Stimulated activated CD4-positive, alpha-beta T cell treated with anti-CD3 and anti-CD28 coated beads, Interleukin-12 subunit alpha, Interleukin-12 subunit beta, amount 100 ng/mL, for 24 hours (primary cell): Measurements from ENCODE around the gene P2RY12.
"Not testable (repeated sequence)": the region's sequence is repeated elsewhere in the genome, so short reads cannot be mapped to it uniquely, and the experiment has no call there.

Experiments used
- DNase-seq, 2 experiments: peaks; one replicate each; pipeline ENCODE4 v3.0.0-alpha.2; 2020; ENCODE audit warnings: low read depth in 2 of 2

P2RY12 gene

DNA sequence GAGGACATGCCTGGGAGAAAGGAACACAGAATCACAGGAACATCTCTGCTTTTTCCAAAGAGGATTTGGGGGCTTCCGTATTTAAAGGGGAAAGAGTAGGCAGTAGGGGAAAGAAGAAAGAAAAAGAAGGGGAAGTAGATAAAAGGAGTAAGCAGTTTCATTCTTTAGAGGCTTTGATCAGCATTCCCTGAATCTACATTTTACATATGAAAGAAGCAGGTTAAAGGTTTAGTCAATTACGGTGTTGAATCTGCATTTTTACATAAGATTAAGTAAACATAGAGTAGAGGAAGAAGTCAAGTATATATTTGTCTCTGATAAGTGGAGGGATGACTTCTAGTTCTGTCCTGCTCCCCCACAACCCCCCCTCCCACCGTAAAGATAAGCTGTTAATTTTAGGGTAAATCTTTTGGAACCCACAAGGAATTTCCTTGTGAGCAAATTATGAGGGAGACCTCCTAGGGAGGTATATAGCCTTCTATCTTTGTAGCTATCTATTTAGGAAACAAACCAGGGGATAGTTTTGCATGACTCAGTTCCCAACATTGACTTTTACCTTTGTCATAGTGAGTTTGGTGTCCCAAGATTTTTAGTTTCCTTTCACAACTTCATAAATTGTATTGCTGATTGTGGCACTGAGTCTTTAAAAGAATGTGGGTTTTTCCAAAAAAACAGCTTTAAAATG lies 8.7 kb upstream of the P2RY12 start:
- no peak for DNase-seq

DNA sequence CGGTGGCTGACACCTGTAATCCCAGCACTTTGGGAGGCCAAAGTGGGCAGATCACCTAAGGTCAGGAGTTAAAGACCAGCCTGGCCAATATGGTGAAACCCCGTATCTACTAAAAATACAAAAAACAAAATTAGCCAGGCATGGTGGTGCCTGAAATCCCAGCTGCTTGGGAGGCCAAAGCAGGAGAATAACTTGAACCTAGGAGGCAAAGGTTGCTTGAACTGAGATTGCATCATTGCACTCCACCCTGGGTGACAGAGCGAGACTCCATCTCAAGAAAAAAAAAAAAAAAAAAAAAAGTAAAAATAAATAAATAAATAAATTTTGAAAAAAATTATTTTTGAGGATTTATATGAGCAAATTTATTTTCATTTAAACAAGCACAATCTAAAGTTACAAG lies 7.6 kb upstream of the P2RY12 start:
- not testable (repeated sequence) for DNase-seq

DNA sequence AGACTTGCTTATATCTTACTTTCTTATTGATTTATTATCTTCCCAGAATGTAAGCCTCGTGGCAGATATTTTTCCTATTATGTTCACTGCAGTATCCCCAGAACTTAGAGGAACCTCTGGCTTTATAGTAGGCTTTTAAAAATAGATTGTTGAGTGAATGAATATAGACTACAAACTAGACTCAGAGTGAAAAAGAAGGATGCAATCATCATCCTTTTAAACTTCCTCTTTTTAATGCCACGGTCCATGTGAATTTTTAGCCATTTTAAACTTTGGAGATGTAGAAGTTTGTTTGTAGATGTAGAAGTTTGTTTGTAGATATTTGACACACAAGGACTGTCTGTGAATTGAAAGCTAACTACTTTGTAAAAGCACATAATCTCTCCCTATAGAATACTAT lies 7.2 kb upstream of the P2RY12 start:
- DNase-seq: no peak

DNA sequence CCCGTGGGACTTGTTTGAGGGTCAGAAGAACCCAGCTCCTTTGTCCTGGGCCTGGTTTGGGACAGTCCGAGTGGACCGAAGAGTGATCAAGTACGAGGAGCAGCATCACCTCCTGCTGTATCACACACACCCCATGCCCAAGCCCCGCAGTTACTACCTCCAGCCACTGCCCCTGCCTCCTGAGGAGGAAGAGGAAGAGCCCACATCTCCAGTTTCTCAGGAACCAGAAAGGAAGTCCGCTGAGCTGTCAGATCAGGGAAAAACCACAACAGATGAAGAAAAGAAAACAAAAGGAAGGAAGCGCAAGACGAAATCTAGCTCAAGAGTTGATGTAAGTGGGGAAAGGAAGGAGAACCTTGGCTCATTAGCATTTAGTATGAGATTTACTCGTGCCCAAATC lies 3.3 kb upstream of the P2RY12 start:
- no peak for DNase-seq

DNA sequence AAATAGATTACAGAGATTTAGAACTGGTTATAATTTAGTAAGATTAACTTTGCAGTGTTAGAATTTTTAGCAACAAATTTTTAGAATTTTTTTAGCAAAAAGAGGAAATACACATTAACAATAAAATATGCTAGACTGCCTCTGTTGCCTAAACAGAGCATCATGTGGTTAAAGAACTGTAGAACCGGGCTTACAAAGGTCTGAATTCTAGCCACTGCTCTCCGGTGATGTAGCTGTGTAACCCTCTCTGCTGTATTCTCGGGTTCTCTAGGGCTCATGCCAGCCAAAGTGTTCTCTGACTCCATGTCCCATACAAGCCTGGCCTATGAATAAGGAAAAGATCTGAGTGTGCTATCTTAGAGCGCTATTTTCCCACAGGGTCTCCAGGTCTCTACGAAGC lies 2.9 kb upstream of the P2RY12 start:
- no peak for DNase-seq

DNA sequence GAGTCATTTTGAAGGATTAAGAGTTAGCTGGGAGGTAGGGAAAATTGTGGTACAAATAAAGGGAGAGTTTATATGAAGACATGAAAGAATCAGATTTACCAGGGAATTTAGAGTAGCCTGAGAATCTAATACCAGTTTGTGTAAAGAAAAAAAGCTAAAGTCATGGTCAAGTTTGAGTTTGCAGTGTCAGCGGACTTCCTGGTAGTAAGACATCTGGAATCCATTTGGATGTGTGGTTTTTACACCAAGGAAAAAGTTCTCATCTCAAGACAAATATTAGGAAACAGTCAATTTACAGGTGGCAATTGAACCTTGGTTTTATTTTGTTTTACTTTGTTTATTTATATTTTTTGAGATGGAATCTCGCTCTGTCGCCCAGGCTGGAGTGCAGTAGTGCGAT lies 1.5 kb upstream of the P2RY12 start:
- no peak for DNase-seq

DNA sequence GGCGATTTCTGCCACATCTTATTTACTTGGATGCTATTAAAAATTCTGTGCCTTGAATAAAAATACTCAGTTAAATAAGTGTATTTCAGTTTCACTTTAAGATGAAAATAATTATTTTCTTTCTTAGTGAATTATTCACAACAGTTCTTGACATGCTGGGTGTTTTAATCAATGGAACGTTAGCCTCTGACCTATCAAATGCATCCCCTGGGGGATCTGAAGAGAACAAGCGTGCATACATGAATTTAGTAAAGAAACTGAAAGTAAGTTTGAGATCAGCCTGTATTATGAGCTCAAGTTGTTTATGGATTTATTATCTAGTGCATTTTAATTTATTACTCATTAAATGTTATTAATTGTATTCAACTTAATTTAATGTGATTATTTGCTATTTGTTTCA lies 597 bp downstream of the P2RY12 start:
- no peak for DNase-seq

DNA sequence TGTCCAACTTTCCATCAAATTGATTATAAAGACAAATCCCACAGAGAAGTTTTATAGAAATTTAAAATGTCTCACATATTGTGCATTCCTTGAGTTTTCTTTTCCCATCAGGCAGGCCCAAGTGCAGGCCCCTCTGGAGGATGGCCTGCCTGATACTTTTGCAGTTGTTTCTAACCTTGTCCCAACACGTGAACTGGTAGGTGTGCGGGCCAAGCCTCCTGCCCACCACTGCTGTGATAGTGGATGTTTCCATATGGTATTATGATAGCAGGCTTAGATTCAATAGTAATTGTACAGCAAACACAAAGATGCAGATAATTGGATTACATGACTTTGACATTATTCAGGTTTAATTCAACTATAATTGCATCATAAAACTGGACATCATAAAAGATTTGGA lies 1.4 kb downstream of the P2RY12 start:
- no peak for DNase-seq

DNA sequence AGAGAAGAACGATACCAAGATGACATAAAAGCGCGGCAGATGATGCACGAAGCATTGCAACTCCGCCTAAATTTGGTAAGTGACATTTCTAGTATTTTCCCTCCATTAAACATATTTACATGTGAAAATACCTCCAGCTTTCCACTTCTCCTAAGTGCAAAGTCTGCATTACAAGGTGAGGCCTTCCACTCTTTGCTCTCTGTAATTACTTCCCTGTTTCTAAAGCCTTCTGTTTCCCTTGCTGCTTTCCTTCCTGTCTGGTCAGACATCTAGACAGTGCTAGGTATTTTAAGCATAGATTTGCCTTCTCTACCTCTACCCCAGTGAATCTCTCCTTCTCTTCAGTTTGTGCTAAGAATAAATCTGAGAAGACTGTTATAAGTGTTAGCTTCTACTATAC lies 1.9 kb downstream of the P2RY12 start:
- no peak for DNase-seq

DNA sequence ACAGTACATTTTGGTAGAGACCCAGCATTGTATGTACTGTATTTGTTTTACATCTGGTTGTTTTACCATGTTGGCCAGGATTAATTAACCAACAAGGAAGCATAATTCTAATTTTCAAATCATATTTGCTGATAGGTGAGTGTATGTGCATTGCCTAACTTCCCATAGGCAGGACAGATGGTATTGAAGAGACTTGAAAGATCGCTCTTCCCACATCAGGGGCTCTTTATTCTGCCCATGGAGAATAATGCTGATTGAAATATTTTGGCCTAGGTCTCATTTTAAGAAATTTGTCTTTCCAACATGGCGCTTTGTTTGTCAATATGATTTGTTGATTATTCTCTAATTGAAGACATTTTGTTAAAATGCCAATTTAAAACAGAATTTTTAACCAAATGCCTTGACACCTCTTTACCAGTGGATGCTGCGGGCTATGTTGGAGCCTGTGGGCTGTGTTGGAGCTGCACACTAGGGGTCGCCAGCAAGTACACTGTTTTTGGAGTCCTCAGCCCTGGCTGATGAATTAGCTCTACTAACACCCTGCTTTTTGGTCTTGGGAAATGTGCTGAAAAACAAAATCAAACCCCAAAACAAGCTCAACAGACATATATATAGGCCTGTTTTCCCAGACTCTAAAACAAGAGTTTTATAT lies 5.3 kb downstream of the P2RY12 start:
- peak in 1 of 2 experiments; percentile 6 for DNase-seq

DNA sequence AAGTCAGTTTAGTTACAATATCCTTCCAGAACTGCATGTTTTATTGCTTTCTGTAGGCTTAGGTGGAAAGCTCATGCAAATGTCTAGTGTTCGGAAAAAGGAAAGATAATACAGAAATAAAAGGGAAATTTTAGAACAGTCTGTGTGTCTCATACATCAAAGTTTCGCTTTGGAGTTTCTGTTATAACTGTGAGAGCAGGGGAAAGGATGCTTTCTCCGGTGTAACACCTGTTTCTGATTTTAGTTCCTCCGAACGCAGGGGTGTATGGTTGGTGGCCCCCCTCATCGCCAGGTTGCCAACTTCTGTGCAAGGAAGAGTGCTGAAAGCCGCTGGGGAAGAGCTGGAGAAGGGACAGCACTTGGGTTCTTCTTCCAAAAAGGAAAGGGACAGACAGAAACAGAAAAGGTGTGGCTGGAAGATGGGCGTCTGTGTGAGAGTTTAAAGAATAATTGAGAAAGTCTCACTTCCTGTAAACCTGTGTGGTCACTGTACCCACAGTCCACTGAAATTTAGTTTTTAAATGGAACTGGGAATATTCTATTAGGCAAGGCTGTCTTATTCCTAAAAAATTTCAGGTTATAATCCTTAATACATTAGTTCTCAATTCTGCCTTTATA lies 6.7 kb downstream of the P2RY12 start:
- no peak for DNase-seq

DNA sequence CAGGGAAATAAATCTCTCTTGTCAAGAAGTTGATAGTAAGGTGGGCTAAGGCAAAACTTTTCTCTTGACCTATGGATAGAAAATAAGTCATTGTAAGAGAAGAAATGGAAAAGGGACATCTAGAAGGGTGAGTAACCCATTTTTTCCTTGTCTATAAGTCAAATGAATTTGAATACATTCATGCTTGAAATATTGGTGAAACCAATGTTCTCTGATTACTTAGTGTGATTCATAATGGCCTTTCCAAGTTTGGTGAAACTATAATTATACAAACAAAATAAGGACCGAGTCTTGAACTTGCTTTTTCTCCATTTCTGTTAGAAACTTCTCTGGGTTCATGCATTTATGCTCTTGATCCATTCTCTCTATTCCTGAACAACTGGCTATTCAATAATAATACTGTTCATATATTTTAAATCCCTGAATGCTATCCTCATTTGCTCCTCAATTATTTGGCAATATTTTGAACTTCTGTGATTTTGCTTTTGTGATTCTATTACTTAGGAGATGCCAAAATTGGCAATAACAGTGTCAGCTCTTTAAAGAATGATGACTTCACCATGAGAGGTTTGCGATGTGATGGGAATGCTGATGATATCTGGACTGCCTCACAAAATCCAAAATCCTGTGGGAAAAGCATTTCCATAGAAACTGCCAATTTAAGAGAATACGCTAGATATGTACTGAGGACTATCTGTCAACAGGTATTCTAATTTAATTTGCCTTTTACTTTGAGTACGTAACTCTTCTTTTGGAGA lies 12.3 kb downstream of the P2RY12 start:
- no peak for DNase-seq

DNA sequence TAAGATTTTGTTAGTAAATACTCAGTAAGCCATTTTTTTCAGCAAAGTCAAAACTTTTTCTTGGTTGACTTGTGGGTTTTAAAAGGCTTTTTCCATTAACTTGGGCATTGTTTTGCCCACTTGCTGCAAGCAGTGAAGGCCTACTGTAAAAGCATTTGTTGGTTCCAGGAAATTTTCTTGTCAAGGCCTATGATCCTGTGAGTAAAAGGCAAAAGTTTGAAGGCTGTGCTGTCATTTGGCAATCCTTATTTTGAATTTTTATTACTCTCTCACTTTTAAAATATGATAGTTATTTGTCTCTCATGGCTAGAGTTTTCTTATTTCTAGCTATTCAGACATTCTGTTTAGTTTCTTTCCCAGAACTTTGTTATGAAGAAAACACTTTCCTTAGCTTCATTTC lies 13.0 kb downstream of the P2RY12 start:
- DNase-seq: no peak

DNA sequence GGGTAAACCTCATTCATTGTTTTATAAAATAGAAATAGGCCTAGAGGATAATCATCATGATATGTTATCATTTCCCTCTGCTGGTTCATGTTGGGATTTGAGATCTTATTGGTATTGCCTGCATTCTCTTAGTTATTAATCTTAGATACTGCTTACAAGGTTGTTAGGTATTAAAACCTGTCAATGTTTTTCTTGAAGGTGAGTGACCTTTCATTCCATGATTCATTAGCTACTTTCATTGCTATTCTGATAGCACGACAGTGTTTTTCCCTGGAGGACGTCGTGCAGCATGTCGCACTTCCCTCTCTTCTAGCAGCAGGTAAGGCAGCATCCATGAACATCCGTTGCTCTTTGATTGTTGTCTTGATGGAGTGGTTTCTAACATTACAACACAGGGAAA lies 17.1 kb downstream of the P2RY12 start:
- DNase-seq: no peak

DNA sequence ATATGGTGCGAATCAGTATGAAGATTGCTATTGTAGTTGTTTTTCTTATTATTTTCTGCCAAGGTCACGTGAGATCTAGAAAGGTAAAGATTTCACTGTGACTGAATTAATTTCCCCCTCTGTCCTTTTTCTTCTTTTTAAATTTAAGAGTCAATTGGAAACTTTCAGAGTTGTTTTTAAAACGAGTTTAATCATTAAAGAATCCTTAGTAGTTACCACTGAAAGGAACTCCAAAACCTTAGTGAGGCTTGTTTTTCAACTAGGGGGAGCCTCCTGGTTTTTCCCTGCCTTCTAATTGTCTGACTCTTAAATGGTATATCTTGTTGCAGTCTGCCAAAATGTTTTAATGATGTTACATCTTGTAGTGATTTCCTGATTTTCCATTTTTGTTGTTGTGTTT lies 17.6 kb downstream of the P2RY12 start:
- DNase-seq: no peak

DNA sequence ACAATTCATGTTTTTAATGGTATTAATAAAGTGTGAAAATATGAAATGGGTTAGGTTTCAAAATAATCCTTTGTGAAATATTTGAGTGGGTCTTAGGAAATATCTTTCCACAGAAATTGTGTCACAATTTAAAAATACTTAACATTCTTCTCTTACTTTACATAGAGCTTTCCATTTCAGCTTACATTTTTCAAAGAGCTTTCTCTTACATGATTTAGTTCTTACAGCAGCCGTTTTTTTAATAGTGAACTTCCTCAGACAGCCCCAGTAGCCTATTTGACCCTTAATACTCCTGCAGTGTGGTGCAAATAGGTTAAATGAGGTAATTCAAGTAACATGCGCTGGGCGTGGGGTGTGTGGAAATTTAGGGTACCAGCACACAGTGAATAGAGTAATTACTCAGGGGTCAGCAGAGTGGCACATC lies 21.8 kb downstream of the P2RY12 start:
- no peak for DNase-seq

DNA sequence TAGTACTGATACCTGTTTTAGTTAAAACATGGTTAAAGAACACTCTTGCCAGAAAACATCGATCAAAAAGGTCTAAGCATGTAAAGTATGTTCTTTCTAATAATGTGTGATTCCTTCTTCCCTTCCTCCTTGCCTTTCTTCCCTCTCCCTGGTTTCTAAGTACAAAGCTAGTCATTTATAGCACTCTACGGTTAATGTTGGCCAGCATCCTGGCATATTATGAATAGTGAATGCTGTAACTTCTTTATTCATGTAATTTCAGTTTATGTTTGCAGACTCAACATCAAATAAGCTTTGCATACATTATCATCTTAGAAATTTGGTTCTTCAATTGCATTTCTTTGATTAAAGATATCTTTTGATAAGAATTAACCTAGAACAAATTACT lies 27.1 kb downstream of the P2RY12 start:
- no peak for DNase-seq

DNA sequence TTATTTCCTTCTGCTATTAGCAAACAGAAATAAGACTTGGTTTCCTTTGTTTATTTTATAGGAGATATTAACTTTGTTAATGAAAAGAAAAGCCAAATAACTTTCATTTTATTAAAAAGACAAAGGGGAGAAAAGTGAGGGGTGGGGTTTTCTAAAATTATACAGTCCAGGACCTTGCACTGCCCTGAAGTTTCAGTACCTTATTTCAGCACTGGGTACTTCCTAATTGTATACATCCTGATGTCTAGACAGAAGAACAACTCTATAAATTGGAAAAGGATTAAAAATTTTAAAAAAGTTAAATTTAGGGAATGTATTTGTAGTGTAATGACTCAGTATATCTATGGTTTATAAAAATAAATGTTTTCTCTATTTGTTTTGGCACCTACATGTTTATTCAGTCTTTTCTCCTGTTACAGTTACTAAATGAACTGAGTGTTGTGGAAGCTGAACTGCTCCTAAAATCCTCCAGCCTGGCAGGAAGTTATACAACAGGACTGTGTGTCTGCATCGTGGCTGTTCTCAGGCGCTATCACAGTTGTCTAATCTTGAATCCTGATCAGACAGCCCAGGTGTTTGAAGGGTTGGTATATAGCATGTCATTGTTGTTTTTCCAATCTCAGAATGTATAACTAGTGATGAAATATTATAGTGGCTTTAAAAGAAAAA lies 27.6 kb downstream of the P2RY12 start:
- no peak for DNase-seq

DNA sequence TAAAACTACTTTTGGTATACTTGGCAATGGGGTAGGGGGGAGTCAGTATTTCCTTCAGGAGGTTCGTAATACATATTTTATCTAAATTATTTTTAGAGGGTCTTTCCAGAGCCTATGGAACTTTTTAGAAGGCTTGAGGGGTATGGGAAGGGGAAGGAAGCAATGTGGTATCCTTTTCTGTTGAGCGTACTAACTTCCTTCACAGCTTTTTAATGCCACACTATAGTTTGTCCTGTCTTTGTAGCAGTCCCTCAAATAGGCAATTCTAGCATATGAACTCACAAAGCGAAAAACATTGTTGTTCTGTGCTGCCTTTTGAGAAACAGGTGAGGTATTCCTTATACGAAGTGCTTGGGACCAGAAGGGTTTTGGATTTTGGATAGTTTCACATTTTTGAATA lies 32.9 kb downstream of the P2RY12 start:
- no peak for DNase-seq

DNA sequence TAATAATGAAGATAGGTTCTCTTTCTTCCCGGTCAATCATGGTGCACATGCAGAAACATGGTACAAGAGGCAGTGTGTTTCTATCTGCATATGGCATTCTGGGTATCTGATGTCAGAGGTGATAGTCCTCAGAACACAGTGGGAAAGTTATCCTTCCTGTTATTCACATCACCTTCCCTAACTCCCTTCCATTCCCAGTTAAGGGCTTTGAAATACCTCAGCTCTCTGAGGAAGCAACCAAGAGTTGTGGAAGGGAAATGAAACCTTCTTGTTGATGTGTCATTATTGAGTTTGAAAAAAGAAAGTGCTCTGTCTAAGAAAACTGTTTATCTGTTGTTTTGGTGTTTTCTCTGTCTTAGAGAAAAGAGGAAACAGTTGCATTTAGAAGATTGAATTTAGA lies 33.3 kb downstream of the P2RY12 start:
- DNase-seq: no peak

DNA sequence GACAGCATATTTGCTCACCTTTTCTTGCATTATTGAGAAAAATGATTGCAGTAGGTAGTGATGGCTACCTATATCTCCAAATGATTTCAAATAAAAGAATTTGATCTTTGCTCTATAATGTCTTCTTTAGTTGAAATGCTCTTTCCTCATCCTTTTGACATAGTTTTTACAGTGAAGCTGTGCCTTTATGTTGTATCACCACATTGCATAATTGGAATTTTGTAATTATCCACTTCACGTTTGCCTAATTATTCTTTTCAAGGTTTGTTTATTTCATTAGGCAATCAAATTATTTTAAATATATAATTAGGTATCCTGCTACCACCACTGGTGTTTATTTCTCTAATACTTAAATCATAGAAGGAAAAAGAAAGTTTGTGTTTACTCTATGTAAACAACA lies 33.9 kb downstream of the P2RY12 start:
- no peak for DNase-seq

DNA sequence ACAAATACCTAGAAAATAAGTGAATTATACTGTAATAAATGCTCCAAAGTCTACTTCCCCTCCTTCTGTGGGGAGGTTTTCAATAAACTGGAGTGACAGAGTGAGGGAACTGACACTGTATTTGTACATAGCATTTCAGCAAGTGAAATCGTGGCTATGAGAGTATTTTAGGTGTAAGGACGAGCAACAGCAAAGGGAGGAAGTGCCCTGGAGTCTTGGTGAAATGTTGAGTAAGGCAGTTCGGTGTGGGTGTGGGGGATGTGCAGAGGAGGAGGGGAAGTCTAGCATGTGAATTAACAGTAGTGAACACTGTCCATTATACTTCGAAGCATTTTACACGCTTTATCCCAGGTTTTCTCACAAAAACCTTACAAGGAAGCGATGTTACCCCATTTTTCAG lies 37.1 kb downstream of the P2RY12 start:
- DNase-seq: no peak
